ENCODE results near the gene CHCHD2.

- TF ChIP-seq CTCF (conservative IDR thresholded peaks at IDR 0.05; ENCODE audit: low read length) (no peak), EZH2phosphoT487 (IDR thresholded peaks at IDR 0.05; ENCODE audit: borderline replicate concordance) (no peak)
Observed at GRCh38 chr7:56110611-56111010, 4.3 kb upstream of the CHCHD2 start.
